ENCODE measurements around the gene SDK1.

The SDK1 gene

DNA sequence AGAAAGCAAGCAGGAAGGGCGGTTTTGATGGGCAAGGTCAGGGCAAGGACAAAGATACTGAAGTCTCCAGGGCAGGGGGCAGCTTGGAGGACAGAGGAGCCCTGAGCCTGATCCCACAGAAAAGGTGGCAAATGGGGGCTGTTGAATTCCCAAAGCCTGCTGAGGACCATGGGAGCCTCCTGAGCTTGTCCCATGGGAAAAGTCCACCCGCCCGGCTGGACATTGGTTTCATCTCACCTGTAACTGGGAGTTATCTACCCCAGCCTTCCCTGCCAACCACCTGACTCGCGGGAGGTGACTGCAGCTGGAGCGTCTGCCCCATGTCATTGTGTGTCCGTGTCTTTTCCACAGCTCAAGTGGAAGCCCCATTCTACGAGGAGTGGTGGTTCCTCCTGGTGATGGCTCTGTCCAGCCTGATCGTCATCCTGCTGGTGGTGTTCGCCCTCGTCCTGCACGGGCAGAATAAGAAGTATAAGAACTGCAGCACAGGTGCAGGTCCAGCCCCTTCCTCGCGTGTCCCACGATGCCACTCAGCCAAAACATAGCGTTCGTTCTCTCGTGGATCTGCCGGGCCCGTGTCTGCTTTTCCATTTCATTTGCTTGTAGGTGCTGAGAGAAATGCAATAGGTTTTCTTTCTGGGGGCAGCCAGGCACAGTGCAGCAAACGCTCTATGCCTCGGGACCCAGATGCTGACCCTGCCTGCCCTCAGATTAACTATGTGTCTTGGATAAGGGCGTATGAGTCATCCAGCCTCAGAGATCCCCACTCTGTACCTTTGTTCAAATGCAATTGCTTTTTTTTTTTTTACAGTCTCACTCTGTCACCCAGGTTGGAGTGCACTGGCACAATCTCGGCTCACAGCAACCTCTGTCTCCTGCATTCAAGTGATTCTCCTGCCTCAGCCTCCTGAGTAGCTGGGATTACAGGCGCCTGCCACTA, 936.5 kb downstream of the SDK1 start:
- Mint-ChIP-seq H3K27ac (no peak overlapping the region), H3K4me1 (peaks cover 6% of the 10 kb centered on the region), H3K27me3 (ENCODE audit: low read depth) (peaks cover 4% of the 10 kb centered on the region), H3K9me3 (no peaks in the 10 kb centered on the region), H3K4me3 (no peak overlapping the region), H3K36me3 (ENCODE audit: low read depth) (peaks cover 4% of the 10 kb centered on the region)
- TF ChIP-seq, protein P1, sequence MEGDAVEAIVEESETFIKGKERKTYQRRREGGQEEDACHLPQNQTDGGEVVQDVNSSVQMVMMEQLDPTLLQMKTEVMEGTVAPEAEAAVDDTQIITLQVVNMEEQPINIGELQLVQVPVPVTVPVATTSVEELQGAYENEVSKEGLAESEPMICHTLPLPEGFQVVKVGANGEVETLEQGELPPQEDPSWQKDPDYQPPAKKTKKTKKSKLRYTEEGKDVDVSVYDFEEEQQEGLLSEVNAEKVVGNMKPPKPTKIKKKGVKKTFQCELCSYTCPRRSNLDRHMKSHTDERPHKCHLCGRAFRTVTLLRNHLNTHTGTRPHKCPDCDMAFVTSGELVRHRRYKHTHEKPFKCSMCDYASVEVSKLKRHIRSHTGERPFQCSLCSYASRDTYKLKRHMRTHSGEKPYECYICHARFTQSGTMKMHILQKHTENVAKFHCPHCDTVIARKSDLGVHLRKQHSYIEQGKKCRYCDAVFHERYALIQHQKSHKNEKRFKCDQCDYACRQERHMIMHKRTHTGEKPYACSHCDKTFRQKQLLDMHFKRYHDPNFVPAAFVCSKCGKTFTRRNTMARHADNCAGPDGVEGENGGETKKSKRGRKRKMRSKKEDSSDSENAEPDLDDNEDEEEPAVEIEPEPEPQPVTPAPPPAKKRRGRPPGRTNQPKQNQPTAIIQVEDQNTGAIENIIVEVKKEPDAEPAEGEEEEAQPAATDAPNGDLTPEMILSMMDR (IDR thresholded peaks at IDR 0.05; ENCODE audit: unreplicated experiment in 3 of 3), result no peak

DNA sequence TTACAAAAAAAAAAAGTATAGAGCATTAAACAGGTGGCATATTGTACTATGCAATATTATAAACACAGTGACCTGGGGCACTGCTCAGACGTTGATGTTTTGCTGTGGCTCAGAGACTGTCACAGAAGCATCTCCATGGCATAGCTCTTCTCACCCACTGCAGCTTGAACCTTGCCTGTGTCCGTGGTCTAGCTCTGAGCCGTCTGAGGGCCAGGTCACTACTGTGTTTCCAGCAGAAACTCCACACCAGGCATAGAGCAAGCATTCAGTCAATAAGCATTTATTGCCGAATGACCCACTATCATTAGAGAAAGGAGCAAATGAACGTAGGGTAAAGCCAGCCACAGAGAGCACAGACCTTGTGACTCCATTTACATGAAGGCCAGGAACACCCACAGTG, 937.8 kb downstream of the SDK1 start:
- Mint-ChIP-seq H3K27me3 (ENCODE audit: low read depth) (peaks cover 4% of the 10 kb centered on the region), H3K36me3 (ENCODE audit: low read depth) (peaks cover 12% of the 10 kb centered on the region), H3K4me3 (no peak overlapping the region), H3K9me3 (peaks cover 5% of the 10 kb centered on the region), H3K4me1 (peaks cover 6% of the 10 kb centered on the region), H3K27ac (no peak overlapping the region)
- TF ChIP-seq, protein P1 (IDR thresholded peaks at IDR 0.05; ENCODE audit: unreplicated experiment in 3 of 3), result no peak

DNA sequence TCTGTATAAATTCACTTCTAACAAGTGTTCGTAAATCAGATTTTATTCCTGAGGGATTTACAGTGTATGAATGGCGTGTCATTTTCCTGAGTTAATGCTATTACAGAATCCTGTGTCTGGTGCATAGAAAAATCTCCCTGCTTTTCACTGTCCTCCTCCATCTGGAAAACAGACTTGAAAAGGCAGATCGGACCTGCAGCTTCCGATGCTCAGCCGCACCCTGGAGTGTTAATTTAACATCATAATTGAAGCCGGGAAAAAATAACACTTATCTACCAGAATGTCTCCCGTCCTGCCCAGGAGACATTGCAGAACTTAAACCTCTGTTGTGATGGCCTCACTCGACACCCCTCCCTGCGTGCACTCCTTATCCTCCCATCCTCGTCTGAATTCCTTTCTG, 939.0 kb downstream of the SDK1 start:
- H3K27me3 Mint-ChIP-seq (ENCODE audit: low read depth), result peaks cover 4% of the 10 kb centered on the region
- H3K4me1 Mint-ChIP-seq, result peaks cover 6% of the 10 kb centered on the region
- no peak overlapping the region for H3K27ac Mint-ChIP-seq
- peaks cover 7% of the 10 kb centered on the region for H3K9me3 Mint-ChIP-seq
- TF ChIP-seq, protein P1 (IDR thresholded peaks at IDR 0.05; ENCODE audit: unreplicated experiment in 3 of 3), result no peak
- no peak overlapping the region for H3K4me3 Mint-ChIP-seq
- H3K36me3 Mint-ChIP-seq (ENCODE audit: low read depth), result peaks cover 16% of the 10 kb centered on the region

DNA sequence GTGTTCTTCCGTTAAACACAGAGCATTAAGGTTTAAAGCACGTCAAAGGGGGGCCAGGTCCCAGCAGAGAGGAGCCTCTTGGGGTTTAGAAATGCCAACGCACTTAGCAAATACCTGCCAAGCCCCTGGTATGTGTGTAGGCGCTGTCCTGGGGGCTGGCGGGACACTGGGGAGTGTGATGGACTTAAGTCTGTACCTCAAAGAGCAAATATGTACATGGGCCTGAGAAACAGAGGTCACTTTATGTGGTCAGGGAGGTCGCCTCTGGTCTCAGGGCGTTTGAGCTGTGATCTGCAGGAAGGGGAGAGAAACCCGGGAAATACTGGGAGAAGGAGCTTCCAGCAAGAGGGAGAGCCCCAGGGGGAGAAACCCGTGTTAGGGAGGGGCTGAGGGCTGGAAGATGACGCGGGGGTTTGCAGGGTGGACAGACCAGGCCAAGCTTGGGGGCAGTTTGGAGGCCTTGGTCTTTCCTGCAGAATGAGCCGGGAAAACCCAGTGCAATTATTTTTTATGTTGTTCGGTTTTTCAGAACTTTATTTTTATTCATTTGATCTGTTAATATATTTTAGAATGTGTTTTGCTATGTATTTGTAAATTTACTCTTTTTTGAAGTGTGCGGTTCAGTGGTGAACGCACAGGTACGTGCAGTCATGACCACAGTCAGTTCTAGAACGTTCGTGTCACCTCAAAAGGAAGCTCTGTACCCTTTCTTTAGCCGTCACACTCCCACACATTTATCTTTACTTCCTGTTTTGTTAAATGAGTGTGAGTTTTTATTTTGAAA, 939.7 kb downstream of the SDK1 start:
- H3K27me3 Mint-ChIP-seq (ENCODE audit: low read depth), result peaks cover 4% of the 10 kb centered on the region
- TF ChIP-seq, protein P1 (IDR thresholded peaks at IDR 0.05; ENCODE audit: unreplicated experiment in 3 of 3), result no peak
- H3K4me3 Mint-ChIP-seq, result no peak overlapping the region
- H3K9me3 Mint-ChIP-seq, result peaks cover 10% of the 10 kb centered on the region
- H3K36me3 Mint-ChIP-seq (ENCODE audit: low read depth), result peaks cover 19% of the 10 kb centered on the region
- H3K4me1 Mint-ChIP-seq, result peaks cover 6% of the 10 kb centered on the region
- no peak overlapping the region for H3K27ac Mint-ChIP-seq

DNA sequence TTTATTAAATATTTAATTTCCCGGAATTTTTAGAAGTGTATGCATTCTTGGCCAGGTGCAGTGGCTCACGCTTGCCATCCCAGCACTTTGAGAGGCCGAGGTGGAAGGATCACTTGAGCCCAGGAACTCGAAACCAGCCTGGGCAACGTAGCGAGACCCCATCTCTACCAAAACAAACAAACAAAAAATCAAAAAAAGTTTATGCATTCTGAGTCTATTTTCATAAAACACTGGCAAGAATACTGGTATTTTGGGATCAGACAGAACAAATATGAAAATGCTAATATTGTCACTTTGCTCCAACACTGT, 940.2 kb downstream of the SDK1 start:
- Mint-ChIP-seq H3K27me3 (ENCODE audit: low read depth) (peaks cover 4% of the 10 kb centered on the region), H3K4me3 (no peak overlapping the region), H3K9me3 (peaks cover 10% of the 10 kb centered on the region), H3K27ac (no peak overlapping the region), H3K4me1 (peaks cover 6% of the 10 kb centered on the region), H3K36me3 (ENCODE audit: low read depth) (peaks cover 19% of the 10 kb centered on the region)
- TF ChIP-seq, protein P1 (IDR thresholded peaks at IDR 0.05; ENCODE audit: unreplicated experiment in 3 of 3), result no peak

Data from nephron (organoid).